CD4-positive, alpha-beta T cell treated with Interleukin-17A for 1 hour (primary cell): Measurements from ENCODE around the gene CTIF.

Source experiments
- DNase-seq: peaks from one replicate; pipeline ENCODE4 v3.0.0-alpha.2; 2020

Gene CTIF

GRCh38 chr18:48894799-48895346 is 356.0 kb downstream of the CTIF start:
- no peak for DNase-seq

- no peak for DNase-seq
Measured at GRCh38 chr18:48896326-48896874, 357.6 kb downstream of the CTIF start.

GRCh38 chr18:48896875-48897511 is 358.2 kb downstream of the CTIF start:
- peak; percentile 56 for DNase-seq

GRCh38 chr18:48897531-48897930 is 358.7 kb downstream of the CTIF start:
- DNase-seq = no peak

GRCh38 chr18:48898521-48898920 is 359.7 kb downstream of the CTIF start:
- no peak for DNase-seq

GRCh38 chr18:48899558-48900174 is 360.8 kb downstream of the CTIF start:
- no peak for DNase-seq

GRCh38 chr18:48900469-48900868 is 361.6 kb downstream of the CTIF start:
- no peak for DNase-seq

GRCh38 chr18:48901145-48902022 is 362.6 kb downstream of the CTIF start:
- DNase-seq = no peak

GRCh38 chr18:48902023-48902855 is 363.4 kb downstream of the CTIF start:
- no peak for DNase-seq

- no peak for DNase-seq
Measured at GRCh38 chr18:48902856-48903601, 364.2 kb downstream of the CTIF start.

- no peak for DNase-seq
Measured at GRCh38 chr18:48904091-48904490, 365.3 kb downstream of the CTIF start.

GRCh38 chr18:48904847-48905394 is 366.1 kb downstream of the CTIF start:
- DNase-seq = no peak

GRCh38 chr18:48905513-48905912 is 366.7 kb downstream of the CTIF start:
- no peak for DNase-seq

- DNase-seq = no peak
Measured at GRCh38 chr18:48908916-48909315, 370.1 kb downstream of the CTIF start.

GRCh38 chr18:48909721-48910120 is 370.9 kb downstream of the CTIF start:
- no peak for DNase-seq

- DNase-seq = no peak
Measured at GRCh38 chr18:48910972-48911545, 372.2 kb downstream of the CTIF start.
